Measurements from ENCODE around the gene AGBL1.

- TF ChIP-seq CTCF (tag by site-specific recombination; IDR thresholded peaks at IDR 0.05) (no peak), ZNF561 (tag by site-specific recombination; IDR thresholded peaks at IDR 0.05; ENCODE audit: borderline replicate concordance) (no peak), ZNF600 (tag by site-specific recombination; IDR thresholded peaks at IDR 0.05) (no peak), ZBTB21 (tag by site-specific recombination; IDR thresholded peaks at IDR 0.05) (no peak), ZNF24 (tag by site-specific recombination; IDR thresholded peaks at IDR 0.05) (no peak), ZSCAN16 (tag by site-specific recombination; IDR thresholded peaks at IDR 0.05) (no peak)
These were observed at the start of gene AGBL1 for GRCh38 chr15:86079508-86080266.
